Measurements from ENCODE around the gene NR4A1.

NR4A1 gene

DNA sequence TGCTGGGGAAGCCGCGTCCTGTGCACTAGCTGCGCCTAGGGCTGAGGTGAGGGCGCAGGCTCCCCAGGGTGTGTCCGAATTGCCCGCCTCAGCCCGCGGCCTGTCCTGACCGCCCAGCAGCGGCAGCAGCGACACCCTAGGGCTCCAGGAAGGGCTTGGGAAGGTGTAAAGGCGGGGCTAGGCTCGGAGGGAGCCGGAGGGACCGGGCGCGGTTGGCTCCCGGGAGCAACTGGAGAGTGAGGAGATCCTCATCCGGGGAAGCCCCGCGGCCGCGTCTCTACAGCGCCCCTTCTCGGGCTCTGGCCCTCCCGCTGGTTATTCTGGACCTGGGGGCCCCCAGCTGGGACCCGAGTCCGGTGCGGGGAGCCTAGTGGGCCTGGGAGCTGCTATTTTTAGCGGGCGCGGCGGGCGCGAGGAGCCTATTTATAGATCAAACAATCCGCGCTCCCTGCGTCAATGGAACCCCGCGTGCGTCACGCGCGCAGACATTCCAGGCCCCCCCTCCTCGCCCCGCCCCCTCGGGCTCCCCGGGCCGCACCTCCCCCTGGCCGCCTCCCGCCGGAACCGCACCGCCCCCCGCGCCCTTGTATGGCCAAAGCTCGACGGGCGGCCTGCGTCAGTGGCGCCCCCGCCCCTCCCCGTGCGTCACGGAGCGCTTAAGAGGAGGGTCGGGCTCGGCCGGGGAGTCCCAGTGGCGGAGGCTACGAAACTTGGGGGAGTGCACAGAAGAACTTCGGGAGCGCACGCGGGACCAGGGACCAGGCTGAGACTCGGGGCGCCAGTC, at the start of gene NR4A1:
Gene NR4A1 (plus strand): TSS at position 685 of the 784 bp plus-strand sequence. CDS start 2,887 bp downstream, outside the sequence.
- peak; percentile 67 to 77 for DNase-seq

GRCh38 chr12:52003016-52003550, 48.2 kb upstream of the NR4A1 start:
- no peak for DNase-seq

GRCh38 chr12:52003591-52003990, 47.7 kb upstream of the NR4A1 start:
- DNase-seq: no peak

DNA sequence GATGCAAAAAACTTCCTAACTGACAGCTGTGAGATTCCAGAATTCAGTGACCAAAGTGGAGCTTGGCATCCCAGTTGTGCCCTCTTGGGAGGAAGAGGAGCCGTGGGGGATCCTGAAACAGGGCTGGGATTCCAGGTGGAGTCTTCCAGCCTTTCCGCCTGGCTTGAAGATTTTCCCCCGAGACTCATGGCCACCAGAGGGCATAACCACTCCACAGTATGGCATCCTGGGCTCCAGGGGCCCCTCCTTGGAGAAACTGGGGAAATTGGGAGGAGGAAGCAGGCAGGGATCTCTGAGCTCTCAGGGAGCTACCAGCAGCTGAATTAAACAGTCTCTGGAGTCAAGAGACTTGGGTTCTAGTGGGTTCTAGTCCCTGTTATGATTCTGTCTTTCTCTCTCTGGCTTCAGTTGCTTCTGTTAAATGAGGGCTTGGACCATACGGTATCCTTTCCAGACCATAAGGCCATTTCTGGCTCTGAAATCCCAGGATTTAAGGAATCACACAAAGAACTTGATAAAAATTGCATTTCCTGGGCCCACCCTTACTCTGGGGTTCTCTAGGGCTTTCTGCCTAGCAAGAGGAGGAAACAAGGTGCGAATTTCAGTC, 47.1 kb upstream of the NR4A1 start:
- no peak for DNase-seq

DNA sequence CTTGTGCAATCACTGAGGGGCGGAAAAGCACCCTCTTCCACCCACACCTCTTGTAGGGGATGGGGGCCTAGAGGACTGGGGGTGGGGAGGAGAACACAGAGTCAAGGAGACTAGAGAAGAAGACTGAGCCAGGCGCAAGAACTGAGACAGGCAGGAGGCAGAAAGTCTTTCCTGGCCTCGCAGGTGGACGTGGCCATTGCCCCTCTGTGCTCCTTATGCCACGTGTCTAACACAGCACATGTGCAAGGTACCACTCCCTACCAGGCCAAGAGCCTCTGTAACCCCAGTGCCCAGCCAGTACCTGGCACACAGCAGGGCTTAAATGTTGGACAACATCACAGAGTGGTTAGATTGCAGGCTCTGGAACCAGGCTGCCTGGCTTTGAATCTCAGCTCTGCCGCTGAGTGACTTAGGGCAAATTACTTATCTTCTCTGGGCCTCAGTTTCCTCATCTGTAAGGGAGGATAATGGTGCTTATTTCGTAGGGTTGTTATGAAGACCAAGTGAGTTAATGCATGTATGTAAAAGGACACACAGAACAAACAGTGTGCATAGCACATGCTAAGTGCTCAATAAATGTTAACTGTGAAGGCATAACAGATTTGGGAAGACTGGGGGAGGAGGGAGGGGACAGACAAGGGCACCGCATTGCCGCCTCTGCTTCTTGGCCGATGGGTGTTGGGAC, 45.9 kb upstream of the NR4A1 start:
- DNase-seq: no peak

DNA sequence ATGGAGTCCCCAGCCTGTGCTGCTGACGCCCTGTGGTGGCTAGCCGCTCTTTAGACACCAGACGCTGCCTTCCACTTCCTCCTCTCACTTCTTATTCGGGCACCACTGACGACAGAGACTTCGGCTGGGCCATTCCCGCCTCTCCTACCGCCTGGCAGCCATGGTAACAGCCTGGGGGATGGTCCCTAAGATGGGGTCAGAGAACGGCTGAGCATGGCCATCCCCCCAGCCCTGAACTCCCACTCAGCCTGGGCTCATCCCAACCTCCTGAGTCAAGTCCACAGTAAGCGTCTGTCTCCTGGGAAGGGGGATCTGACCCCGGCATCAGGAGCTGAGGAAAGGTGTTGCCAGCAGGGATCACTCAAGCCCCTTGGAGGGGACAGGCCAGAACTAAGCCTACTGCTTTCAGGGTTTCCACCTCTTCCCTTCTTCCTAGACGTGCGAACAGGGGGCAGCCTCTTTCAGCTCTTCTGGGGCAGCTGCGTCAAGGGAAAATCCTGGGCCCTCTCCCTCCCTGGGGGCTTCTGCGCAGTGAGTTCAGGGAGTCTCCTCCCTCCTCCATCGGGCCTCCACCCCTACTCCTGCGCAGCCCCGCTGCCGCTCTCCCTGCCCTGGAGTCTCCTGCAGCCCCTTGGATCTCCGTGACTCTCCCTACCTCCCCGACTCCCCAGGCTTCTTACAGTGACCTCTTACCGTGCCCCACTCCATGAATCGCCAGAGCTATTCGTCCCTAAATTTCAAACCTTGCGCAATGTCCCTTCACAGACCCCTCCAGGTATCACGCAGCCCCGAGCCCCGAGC, 45.1 kb upstream of the NR4A1 start:
- DNase-seq: no peak

- no peak for DNase-seq
Measured at GRCh38 chr12:52006726-52007157, 44.5 kb upstream of the NR4A1 start, which contains the start of gene TAMALIN. TAMALIN (plus strand) TSS chr12:52006946; CDS start chr12:52007020, 74 bp downstream.

GRCh38 chr12:52007158-52007921, 43.9 kb upstream of the NR4A1 start:
- no peak for DNase-seq

GRCh38 chr12:52007982-52008510, 43.2 kb upstream of the NR4A1 start:
- no peak for DNase-seq

- no peak for DNase-seq
Measured at GRCh38 chr12:52009081-52009751, 42.0 kb upstream of the NR4A1 start.

DNA sequence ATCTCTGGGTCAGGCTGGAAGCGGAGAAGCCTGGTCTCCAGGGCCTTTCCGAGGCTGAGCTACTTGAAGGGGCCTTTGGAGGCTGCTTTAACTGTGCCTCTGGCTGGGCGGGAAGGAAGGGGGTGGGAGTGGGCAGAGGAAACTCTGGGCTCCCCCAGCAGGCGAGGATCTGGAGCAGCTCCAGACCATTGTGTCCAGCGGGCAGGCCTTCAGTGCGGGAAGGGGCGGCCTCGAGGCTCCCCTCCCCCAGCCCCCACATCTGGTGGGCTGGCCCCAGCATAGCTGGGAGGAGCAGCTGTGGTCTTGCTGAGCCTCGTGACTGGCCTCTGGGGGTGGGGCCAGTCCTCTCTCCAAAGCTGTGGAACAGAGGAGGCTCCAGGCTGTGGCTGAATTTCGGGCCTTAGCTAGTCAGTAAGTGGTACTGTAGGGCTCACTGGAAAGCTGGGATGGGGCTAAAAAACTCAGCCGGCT, 41.1 kb upstream of the NR4A1 start:
- no peak for DNase-seq

DNA sequence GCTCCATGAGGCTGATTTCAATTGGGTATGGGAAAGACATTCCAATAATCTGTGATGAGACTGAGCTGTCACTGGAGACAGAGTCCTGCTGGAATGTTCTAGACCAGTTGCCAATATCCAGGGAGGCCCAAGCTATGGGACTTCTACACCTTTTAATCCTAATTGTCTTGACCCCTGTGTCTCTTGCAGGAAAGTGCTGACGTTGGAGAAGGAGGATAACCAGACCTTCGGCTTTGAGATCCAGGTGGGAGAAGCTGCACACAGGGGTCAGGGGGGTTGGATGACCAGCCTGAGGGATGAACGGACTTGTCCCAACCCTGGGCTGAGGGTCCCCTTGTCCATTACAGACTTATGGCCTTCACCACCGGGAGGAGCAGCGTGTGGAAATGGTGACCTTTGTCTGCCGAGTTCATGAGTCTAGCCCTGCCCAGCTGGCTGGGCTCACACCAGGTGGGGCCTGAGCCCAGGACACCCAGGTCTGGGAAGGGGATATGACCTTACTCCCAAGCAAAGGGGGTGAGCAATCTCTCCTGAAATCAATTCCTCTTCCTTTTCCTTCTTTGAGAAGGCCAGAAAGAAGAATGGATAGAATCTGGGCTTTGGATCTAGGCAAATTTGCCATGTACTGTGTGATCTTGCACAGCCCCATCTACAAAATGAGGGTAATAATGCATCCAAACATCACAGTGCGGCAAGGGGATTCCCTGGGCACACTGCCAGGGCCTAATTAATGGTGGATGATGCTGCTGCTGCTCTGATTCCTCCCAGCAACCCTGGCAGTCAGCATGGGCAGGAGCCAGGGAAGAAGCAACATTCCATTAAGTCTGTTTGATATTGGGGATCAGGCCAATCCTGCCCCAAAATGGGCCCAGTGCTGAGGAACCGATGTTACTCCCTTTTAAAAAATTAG, 40.3 kb upstream of the NR4A1 start:
- DNase-seq: no peak

GRCh38 chr12:52011602-52012214, 39.5 kb upstream of the NR4A1 start:
- DNase-seq: no peak

- DNase-seq: no peak
Measured at GRCh38 chr12:52013626-52014310, 37.5 kb upstream of the NR4A1 start.

DNA sequence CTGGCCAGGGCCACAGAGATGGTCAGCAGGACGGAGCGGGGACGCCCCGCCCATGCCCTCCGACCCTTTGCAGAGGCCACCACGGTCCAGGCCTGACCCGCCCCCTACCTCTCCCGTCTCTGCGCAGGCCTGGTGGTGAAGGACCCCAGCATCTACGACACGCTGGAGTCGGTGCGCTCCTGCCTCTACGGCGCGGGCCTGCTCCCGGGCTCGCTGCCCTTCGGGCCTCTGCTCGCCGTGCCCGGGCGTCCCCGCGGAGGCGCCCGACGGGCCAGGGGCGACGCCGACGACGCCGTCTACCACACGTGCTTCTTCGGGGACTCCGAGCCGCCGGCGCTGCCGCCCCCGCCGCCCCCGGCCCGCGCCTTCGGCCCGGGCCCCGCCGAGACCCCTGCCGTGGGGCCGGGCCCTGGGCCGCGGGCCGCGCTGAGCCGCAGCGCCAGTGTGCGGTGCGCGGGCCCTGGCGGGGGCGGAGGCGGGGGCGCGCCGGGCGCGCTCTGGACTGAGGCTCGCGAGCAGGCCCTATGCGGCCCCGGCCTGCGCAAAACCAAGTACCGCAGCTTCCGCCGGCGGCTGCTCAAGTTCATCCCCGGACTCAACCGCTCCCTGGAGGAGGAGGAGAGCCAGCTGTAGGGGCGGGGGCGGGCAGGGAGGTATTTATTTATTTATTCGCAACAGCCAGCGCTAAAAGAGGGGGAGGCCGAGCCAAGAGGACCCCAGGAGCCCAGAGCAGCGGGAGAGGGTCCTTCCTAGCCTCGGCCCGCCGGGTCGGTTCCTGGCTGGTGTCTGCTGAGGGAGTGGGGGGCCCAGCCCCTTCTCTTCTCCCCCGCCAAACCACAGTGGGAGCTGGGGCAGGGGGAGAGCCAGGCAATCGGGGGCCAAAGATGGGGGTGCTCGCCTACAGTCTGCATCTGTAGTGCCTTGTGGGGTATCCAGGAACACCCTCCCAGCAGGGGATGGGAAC, 36.4 kb upstream of the NR4A1 start:
- DNase-seq: no peak

GRCh38 chr12:52015532-52016041, 35.7 kb upstream of the NR4A1 start:
- no peak for DNase-seq

Measured in NCI-H1930 (cell line).